Kidney epithelial cell (primary cell): ENCODE results near the gene DNTT. TPM values are rescaled to one million over a fixed set of nuclear protein-coding genes. Genes with fewer than 3 reads are reported as not detected.

Experiments
- DNase-seq: peaks from one replicate; pipeline ENCODE4 v3.0.0-alpha.2; 2010; ENCODE audit warnings: low read depth
- H3K27me3 ChIP-seq: 2 replicates; pipeline ENCODE4 v1.6.0; 2011; ENCODE audit warnings: low read length; ENCODE audit not compliant: control insufficient read depth, insufficient read depth
- H3K36me3 ChIP-seq: 2 replicates; pipeline ENCODE4 v1.5.1; 2011; ENCODE audit warnings: low read length; ENCODE audit not compliant: control insufficient read depth, insufficient read depth
- H3K4me3 ChIP-seq: 2 replicates; pipeline ENCODE4 v1.5.1; 2011; ENCODE audit warnings: low read depth, mild to moderate bottlenecking, control low read depth, low read length
- total RNA-seq: library from RNA; depleted of rRNA; stranded (reverse); fragments of >200 nt; gene quantifications from 2 replicates; pipeline ENCODE4 v1.2.3, GENCODE V29; 2015
- TF ChIP-seq, protein P1 (sequence below): IDR thresholded peaks from 2 replicates; pipeline ENCODE4 v1.5.1; 2011; ENCODE audit warnings: mild to moderate bottlenecking, moderate library complexity, low read length, control low read depth, inconsistent platforms; ENCODE audit not compliant: insufficient read depth, poor library complexity, severe bottlenecking

The DNTT gene
- total RNA-seq, 1 donor from 2014 or later = not detected

DNA sequence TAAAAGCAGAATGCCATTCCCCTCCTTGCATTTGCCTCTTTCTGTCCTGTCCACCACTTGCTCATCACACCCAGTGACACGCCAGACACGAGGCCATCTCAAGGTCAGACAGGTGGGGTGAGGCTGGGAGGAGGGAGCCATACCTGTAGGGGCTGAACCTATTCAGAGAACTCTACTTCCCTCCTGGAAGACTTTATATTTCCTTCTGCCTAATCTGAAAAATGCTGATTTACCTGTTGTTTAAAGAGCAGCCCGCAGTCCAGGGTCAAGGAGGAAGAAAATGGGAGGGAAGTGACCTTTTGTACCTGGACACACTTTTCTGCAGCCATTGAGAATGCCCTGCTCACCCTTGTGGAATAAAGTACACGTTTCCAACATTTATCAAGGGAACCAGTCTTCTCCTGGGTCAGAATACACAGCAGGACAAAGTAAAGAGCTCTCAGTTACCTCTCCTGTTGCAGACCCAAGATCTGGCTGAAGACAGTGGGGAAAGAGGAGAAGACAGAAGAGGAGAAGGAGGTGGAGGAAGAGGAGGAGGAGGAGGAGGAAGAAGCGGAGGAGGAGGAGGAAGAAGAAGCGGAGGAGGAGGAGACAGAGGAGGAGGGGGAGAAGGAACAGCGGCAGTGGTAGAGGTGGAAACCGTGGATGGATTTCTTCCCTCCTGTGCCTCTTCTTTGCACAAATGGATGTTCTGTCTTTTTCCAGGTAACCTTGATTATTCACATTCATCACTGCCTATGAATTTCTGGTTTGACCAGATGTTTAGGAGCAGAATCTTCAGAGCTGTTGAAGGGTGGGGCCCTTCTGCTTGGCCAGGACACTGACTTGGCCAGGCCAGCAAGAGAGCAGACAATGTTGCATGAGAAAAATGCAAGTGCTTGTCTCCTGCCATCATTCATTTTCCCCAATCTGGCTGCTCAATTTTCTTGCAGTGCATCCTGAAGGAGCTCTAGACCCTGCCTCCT is 31.6 kb upstream of the DNTT start:
- H3K4me3 ChIP-seq = no peak overlapping the region
- TF ChIP-seq, protein P1, sequence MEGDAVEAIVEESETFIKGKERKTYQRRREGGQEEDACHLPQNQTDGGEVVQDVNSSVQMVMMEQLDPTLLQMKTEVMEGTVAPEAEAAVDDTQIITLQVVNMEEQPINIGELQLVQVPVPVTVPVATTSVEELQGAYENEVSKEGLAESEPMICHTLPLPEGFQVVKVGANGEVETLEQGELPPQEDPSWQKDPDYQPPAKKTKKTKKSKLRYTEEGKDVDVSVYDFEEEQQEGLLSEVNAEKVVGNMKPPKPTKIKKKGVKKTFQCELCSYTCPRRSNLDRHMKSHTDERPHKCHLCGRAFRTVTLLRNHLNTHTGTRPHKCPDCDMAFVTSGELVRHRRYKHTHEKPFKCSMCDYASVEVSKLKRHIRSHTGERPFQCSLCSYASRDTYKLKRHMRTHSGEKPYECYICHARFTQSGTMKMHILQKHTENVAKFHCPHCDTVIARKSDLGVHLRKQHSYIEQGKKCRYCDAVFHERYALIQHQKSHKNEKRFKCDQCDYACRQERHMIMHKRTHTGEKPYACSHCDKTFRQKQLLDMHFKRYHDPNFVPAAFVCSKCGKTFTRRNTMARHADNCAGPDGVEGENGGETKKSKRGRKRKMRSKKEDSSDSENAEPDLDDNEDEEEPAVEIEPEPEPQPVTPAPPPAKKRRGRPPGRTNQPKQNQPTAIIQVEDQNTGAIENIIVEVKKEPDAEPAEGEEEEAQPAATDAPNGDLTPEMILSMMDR = no peak
- no peak for DNase-seq

DNA sequence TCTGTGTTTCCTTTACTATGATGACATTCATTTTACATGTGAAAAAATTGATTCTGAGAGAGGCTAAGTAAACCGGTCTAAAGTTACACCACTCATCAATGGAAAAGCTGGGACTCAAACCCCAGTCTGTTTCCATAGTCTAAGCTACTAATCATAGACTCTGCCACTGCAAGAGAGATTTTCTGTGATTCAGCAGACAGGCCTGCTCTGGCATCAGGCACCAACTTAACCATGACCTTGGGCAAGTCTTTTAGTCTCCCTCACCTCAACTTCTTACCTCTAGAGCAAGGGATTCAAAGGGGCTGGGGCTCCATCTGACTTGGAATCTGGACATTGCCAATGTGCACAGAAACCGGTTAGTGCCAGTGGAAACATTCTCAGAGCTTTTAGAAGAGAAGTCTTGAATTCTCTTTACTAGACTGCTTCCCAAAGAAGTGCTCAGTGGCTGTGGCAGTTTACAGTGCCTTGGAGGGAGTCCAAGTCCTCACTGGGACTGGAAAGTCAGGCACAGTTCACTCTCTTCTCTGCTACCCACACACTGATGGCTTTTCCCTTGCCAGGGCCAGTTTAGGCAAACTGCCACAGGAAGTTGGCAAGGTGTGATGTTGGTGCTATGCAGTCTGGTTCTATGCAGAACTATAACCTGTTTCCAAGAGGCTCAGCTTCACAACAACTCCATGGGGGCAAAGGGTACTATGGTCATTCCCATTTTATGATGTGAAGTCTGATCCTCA is 28.4 kb upstream of the DNTT start:
- no peak for DNase-seq
- no peak overlapping the region for H3K4me3 ChIP-seq
- H3K27me3 ChIP-seq = no peaks in the 10 kb centered on the region
- TF ChIP-seq, protein P1 = no peak
- no peaks in the 10 kb centered on the region for H3K36me3 ChIP-seq

More for the DNA sequence above, 31.6 kb upstream of the DNTT start:
- H3K36me3 ChIP-seq = no peaks in the 10 kb centered on the region
- H3K27me3 ChIP-seq = no peaks in the 10 kb centered on the region

DNA sequence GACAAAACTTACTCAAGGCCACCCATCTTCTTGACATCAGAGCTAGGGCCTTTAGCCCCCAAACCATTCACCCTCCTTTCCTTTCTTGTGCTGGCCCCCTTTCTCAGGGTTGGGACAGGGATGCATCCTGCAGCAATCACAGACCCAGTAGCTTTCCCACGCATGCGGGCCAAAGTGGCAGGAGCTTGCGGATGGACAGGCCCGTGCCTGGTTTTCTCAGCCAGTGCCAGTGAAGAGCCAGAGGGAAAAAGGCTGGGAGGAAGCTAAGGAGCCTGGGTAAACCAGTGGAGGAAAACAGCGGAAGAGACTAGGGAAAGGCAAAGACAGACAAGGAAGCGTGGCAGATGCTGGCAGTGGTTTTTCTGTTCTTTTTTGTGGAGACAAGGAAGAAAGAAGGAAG is 27.8 kb upstream of the DNTT start:
- no peak overlapping the region for H3K4me3 ChIP-seq
- TF ChIP-seq, protein P1 = no peak
- no peak for DNase-seq
- H3K27me3 ChIP-seq = no peaks in the 10 kb centered on the region
- no peaks in the 10 kb centered on the region for H3K36me3 ChIP-seq

DNA sequence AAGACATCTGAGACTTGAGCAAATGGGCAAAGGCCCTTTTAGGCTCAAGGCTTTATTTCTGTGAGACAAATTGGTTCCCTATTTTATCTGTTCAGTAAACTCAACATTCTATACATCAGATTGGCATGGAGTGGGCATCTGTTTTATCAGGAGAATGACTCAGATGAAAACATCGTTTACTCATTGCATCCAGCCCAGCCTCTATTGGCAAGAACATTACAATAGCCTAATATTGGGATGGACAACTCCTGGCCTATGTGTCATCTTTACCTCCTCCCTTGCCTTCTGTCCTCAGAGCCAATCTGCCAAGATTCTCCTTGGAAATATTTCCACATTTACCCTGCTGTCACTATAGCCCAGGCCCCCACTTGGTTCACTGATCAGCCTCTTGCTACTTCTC is 27.4 kb upstream of the DNTT start:
- no peaks in the 10 kb centered on the region for H3K27me3 ChIP-seq
- DNase-seq = no peak
- no peaks in the 10 kb centered on the region for H3K36me3 ChIP-seq
- no peak overlapping the region for H3K4me3 ChIP-seq
- TF ChIP-seq, protein P1 = no peak

DNA sequence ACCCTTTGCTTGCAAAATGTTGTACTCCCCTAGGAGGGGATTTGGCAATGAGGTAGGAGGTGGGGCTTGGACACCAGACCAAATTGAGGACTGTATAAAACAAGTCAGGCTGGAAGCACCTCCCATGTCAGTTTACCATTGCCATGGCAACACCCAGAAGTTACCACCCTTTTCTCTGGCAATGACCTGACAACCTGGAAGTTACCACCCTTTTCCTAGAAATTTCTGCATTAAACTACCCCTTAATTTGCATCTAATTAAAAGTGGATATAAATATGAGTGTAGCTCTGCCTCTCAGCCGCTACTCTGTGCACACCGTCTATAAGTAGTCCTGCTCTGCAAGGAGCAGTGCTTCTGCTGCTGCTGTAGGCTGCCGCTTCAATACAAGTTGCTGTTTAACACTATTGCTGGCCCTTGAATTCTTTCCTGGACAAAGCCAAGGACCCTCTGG is 25.0 kb upstream of the DNTT start:
- Histone ChIP-seq H3K27me3 (no peaks in the 10 kb centered on the region), H3K4me3 (no peak overlapping the region), H3K36me3 (no peaks in the 10 kb centered on the region)
- no peak for DNase-seq
- TF ChIP-seq, protein P1 = no peak
